Fibroblast of pulmonary artery (primary cell): ENCODE data around the gene RTCA.
"Not testable (repeated sequence)": the region's sequence is repeated elsewhere in the genome, so short reads cannot be mapped to it uniquely, and the experiment has no call there.

Experiments used
- DNase-seq: peaks from one replicate; pipeline ENCODE4 v3.0.0-alpha.2; 2010; ENCODE audit warnings: low read depth
- H3K4me3 ChIP-seq: replicated peaks from 2 replicates; pipeline ENCODE4 v1.5.1; 2011; ENCODE audit warnings: low read depth, mild to moderate bottlenecking, control low read depth, low read length, moderate library complexity
- TF ChIP-seq, protein P1 (sequence below): IDR thresholded peaks from 2 replicates; pipeline ENCODE4 v1.5.1; 2011; ENCODE audit warnings: mild to moderate bottlenecking, control low read depth, low read length, inconsistent platforms; ENCODE audit errors: missing control alignments

RTCA gene

DNA sequence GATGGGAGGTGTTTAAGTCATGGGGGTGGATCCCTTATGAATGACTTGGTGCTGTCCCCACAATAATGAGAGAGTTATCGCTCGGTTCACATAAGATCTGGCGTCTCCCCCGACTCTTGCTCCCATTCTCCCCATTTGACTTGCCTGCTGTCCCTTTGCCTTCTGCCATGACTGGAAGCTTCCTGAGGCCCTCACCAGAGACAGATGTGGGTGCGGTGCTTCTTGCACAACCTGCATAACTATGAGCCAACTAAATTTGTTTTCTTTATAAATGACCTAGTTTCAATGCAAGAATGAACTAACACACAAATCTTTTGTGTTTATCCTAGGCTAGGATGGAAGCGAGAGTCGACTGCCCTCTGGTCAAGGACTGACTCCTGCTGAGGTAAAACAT, 55.1 kb downstream of the RTCA start:
- TF ChIP-seq, protein P1, sequence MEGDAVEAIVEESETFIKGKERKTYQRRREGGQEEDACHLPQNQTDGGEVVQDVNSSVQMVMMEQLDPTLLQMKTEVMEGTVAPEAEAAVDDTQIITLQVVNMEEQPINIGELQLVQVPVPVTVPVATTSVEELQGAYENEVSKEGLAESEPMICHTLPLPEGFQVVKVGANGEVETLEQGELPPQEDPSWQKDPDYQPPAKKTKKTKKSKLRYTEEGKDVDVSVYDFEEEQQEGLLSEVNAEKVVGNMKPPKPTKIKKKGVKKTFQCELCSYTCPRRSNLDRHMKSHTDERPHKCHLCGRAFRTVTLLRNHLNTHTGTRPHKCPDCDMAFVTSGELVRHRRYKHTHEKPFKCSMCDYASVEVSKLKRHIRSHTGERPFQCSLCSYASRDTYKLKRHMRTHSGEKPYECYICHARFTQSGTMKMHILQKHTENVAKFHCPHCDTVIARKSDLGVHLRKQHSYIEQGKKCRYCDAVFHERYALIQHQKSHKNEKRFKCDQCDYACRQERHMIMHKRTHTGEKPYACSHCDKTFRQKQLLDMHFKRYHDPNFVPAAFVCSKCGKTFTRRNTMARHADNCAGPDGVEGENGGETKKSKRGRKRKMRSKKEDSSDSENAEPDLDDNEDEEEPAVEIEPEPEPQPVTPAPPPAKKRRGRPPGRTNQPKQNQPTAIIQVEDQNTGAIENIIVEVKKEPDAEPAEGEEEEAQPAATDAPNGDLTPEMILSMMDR, result no peak
- DNase-seq, result no peak

GRCh38 chr1:100321506-100321905, 55.5 kb downstream of the RTCA start:
- DNase-seq, result no peak

More for the DNA sequence above, 55.1 kb downstream of the RTCA start:
- H3K4me3 ChIP-seq, result no peak overlapping the region

DNA sequence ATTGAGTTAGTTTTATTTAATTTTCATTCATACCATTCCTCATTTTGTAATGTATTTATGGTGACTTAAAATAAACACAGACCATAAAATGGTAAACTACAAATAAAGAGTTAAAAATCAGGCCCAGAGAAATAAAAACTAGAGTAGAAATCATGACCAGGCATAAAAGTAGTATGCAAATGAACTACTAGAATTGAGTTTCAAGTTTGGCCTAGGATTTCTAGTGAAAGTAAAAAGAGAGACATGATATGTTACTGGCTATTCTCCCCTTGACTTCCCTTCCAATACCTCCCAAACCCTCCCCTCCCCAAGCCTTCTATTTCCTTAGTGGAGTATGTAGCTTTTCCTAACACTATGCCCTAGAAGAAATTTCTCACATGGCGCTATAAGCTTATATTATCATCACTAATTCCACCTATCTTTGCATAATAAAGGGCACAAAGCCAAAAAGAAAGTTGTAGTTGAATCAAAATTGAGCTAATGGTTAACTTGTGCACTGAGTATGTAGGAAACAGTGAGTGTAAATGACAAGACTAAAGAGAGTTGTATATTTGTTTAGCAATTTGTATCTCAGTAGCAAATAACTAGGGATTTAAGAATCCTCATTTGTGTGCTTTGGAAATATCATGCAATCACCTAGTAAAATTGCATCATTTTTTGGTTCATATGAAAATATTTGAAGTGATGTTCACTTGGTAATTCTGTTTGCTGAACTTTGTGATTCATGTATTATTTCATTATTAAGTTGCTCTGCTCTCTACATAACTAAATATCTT, 56.6 kb downstream of the RTCA start:
- DNase-seq, result peak; percentile 60
- no peak overlapping the region for H3K4me3 ChIP-seq
- TF ChIP-seq, protein P1, result no peak

More at GRCh38 chr1:100321506-100321905, 55.5 kb downstream of the RTCA start:
- no peak overlapping the region for H3K4me3 ChIP-seq
- TF ChIP-seq, protein P1, result no peak

- TF ChIP-seq, protein P1, result no peak
- no peak for DNase-seq
- no peak overlapping the region for H3K4me3 ChIP-seq
Observed at GRCh38 chr1:100323419-100324106, 57.5 kb downstream of the RTCA start.

DNA sequence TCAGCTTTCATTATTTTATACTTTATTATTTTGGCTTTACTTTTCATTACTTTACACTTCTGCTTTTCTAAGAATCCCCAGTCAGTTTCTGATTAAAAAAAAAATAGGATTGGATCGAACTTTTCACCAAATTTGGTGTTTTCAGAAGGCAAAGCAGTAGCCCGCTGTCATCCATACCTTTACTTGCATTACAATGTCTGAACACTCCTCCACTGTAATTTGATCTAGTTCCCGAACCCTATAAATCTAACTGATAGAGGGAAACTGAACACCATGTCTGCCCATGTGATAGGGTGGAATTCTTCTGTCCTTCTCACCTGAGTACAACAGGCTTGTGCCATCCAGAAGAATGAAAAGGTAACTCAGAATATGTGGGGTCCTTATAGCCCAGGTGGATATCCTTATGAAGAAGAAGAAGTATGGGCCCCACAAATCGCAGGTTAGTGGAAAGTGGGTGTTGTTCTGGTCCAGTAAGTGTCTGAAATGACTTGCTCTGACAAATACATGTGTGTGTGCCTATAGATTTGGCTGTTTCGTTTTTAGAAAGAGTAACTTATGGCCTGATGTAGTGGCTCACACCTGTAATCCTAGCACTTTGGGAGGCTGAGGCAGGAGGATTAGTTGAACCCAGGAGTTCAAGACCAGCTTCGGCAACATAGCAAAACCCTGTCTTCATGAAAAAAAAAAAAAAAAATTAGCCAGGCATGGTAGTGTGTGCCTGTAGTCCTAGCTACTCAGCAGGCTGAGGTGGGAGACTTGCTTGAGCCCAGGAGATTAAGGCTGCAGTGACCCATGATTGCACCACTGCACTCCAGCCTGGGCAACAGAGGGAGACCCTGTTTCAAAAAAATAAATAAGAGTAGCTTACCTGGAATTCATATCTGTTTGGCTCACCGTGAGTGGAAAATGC, 59.7 kb downstream of the RTCA start:
- TF ChIP-seq, protein P1, result no peak
- no peak for DNase-seq
- H3K4me3 ChIP-seq, result no peak overlapping the region

- not testable (repeated sequence) for DNase-seq, H3K4me3 ChIP-seq
Observed at GRCh38 chr1:100326325-100326670, 60.3 kb downstream of the RTCA start.

DNA sequence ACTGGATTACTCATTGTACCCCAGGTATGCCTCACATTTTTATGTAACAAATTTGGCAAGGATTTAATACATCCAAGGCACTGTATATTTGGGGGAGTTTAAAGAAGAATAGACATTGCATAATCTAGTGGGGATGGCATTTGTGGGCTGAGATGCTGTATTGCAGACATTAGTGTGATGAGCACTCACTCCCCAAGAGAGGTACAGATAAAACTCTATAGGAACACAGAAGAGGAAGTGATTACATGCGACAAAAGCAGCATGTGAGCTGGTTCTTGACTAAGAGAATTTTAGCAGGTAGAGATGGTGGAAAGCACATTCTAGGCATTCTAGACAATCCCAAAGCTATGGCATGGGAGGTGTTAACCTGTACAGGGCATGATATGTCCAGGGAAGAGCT, 62.1 kb downstream of the RTCA start:
- no peak overlapping the region for H3K4me3 ChIP-seq
- TF ChIP-seq, protein P1, result no peak
- no peak for DNase-seq

GRCh38 chr1:100331146-100331545, 65.1 kb downstream of the RTCA start:
- not testable (repeated sequence) for H3K4me3 ChIP-seq, DNase-seq
